COLO829 (cell line): ENCODE data around the gene SEMA5A.

Experiments used
- DNase-seq: peaks from one replicate; pipeline ENCODE4 v3.0.0; 2012; ENCODE audit warnings: low spot score

The SEMA5A gene

DNA sequence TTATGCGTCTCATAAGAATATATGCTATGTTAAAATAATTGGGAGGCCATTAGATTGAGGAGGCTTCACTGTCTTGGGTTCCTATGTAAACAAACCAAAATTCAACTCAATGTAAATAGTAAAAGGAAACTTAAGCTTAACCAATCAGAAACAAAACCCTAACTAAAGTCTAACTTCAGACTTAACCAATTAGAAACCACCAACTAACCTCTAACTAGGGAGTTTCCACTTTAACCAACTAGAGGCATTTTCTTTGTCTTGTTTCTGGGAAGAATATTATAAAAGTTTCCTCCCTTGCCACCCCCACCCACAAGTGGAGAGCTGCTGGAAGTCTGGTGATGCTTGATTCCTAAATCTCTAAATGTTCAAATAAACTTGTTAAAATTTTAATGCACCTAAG lies 214.5 kb downstream of the SEMA5A start:
- DNase-seq: no peak

DNA sequence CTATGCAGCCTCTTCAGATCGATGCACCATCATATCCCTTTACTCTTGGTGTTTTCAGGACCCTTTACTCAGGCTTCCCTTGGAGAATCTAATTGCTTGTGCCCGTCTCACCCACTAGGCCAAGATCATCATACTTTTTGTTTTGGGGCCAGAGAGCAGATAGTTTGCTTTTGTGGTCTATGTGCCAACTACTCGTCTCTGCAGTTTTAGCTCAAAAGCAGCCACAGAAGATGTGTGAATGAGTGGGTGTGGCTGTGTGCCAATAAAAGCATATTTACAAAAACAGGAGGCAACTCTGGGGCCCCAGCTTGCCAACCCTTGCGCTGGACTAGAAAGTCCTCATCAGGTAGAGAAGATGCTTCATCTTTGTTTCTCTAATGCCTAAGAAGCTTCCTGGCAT lies 216.8 kb downstream of the SEMA5A start:
- DNase-seq: no peak

DNA sequence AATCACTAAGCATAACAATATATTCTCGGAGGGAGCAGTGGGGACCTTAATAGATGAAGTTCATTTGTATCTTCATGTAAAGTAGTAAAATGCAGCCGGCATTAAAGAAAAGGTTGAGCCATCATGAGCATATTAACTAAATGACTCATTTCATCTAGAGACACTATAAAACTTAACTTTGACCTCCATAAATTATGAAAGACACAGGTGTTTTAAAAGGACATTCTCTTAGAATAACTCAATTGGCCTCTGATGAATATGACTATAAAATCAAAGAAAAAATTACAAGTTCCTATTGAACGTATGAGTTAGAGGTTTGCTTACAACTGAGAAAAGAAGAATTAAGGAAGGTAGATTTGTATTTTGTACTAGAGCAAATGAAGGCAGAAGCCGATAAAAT lies 220.3 kb downstream of the SEMA5A start:
- DNase-seq: no peak

DNA sequence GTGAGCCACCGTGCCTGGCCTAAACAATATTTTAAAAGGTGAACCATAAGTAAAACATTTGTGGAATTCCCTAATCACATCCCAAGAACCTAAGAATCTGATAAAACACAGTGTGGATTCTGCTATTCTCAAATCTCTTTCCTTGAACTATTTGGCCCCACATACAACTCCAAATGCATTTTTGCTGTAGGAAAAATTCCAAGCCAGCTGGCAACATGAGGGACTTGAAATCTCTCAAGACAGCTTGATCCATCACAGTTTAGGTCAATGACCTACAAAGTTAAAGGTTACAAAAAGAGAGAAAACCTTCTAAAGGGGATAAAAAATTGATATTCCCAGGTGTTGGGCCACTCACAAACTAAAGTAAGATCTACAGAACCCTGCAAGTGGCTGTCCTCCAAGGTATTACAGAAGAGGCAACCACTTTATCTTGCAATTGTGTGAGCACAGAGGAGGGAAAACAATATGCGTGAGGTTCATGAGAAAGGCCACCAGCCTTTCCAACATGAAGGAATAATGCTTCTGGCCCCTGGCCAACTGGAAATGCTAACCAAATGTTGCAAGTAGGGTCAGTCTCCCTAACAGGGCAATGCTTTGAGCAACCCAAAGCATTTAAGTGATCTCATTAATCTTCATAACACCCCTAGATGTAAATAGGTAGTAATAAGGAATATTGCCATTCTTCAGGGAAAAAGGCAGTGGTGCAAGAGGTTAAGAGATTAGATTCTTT lies 221.4 kb downstream of the SEMA5A start:
- DNase-seq: no peak

DNA sequence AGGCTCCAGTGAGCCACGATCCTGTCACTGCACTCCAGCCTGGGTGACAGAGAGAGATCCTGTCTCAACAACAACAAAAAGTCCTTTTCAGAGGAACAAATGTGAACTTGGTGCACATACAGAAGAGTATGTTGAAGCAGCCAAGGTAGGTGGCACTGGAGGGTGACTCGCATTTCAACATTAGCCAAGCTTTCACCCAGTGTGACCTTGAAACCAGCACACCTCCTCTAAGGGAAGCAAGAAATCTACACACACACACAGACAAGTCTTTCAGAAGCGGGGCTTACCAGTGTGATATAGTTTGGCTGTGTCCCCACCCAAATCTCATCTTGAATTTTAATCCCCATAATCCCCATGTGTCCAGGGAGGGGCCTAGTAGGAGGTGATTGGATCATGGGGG lies 225.2 kb downstream of the SEMA5A start:
- DNase-seq: no peak

DNA sequence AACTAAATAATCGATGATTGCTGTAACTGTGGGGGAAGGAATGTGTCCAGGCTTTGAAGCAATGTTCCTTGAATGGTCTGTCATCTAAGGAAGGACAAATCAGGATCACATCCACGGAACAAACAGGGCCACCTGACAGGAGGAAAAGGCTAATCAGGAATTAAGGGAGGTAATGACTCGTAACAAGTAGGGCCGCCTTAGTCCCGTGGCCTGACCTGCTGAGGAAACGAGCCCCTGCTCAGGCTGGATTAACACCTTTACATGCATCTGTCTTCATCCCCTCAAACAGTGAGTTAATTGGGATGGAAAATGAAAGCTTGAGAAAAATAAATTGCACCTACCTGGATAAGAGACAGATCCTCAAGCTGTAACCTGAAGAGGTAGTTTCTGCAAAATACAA lies 227.8 kb downstream of the SEMA5A start:
- no peak for DNase-seq

DNA sequence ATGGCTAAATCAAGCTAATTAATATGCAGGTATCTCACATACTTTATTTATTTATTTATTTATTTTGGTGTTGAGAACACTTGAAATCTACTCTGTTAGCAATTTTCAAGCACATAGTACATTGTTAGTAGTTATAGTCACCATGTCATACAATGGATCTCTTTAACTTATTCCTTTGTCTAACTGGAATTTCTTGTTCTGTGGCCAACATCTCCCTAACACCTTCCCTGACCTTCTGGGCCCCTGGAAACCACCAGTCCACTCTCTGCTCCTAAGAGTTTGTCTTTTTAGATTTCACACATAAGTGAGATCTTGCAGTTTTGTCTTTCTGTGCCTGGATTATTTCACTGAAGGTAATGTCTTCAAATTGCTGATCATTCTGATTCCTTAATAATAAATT lies 229.1 kb downstream of the SEMA5A start:
- no peak for DNase-seq

DNA sequence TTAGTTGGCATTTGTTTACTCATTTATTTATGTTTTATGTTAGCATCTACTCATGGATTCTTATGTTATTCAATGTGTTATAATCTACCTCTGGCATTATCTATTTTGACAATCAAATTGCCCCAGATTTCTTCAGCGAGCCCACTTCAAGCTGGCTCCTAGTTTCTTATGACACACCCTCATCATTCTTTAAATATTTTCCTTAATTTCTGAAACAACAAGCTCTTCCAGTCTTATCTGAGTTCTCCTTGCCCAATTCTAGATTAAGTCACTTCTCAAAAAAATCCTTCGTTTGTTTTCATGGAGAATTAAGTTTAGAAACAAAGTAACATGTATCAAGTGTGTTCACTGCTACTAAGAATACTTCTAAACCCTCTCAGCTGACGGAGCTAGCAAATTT lies 229.8 kb downstream of the SEMA5A start:
- no peak for DNase-seq

DNA sequence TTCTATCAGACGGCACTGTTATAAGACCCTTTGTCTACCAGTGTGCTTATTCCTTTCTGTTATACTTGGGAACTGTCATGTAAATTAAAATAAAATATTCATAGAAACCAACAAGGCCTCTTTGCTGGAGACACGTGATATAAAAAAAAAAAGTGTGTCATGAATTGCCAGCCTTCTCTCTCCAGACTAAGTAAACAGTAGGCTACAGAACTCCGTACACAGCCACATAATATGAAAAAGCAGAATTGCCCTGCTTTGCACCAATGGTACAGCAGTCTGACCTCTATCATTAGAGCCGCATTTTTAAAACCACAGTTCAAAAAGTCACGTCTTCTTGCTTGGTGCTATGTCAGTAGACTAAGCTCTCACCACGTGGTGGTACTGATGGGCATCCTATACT lies 231.3 kb downstream of the SEMA5A start:
- no peak for DNase-seq

DNA sequence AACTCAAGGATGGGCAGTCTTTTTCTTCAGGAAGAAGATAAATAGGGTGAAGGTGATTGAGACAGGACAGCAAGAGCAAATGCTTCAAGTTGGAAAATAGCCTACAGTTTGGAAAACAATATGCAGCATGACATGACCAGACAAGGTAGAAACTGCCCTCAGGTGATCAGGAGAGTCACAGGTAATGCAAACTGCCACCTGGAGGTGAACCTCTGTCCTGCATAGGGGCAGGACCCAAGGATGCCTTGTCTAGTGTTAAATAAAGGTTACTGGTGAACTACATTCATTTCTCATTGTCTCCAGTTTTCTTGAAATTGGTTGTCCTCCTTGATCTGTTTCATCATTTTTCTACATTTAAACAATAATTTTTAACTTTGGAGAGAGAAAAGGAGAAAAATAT lies 232.1 kb downstream of the SEMA5A start:
- DNase-seq: no peak

DNA sequence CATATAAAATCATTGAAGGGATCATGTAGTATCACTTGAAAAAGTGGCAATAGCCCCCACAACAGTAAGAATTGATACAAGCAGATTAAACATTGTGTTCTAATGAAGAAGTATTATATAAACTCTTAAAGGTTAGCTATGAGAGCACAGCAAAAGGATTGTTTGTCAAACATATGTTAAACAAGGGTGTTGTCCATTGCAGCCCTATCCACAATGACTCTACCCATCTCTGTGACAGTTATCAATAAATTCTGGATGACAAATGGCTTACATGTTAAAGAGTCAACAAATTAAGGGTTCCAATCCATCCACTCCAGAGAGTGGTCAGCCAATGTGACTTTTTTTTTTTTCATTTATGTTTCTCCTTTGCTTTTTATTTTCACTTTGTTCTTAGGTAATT lies 238.7 kb downstream of the SEMA5A start:
- no peak for DNase-seq

DNA sequence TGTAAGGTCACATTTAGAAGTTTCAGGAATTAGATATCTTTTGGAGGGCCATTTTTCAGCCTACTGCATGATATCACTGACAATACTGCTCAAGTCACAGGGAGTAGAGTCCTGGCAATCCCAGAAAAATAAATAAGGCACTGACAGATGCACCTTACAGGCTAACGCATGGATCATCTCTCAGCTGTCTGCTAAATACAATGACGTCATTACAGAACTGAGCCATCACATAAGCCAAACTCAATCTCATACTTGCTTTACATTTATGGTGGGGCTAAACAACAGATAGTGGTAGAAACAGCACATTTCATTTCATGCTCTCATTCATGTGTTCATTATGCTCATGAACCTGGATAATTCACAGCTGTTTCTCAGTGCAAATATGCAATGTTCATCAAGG lies 243.7 kb downstream of the SEMA5A start:
- DNase-seq: no peak

DNA sequence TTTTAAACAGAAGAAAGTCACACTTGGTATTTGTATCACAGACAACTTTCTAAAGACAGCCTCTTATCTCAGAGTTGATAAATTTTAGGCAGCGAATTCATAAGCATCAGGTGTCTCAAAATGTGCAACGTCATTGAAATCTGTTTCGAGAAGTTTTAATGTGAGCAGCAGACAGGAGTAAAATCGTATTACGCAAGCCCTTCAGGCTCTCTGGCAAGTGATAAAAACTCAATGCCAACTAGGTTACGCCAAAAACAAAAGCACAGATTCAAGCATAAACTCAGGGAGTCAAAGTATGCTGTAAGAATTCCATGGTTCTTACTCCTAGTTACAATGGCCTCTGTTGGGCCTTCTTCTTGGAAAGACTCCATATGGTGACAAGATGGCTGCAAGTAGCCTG lies 244.7 kb downstream of the SEMA5A start:
- no peak for DNase-seq

DNA sequence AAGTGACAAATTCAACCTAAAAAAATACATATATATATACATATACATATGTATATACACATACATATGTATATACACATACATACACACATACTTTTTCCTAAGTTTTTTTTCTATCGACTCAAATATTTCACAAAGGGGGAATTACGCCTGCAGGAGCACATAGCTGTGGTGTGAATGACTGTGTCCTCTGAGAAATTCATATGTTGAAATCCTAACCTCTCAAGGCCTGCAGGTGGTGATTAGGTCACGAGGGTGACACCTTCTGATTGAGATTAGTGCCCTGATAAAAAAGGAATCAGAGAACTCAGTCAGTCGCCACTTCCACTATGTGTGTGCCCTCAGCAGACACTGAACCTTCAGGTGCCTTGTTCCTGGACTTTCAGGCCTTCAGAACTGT lies 248.7 kb downstream of the SEMA5A start:
- no peak for DNase-seq

DNA sequence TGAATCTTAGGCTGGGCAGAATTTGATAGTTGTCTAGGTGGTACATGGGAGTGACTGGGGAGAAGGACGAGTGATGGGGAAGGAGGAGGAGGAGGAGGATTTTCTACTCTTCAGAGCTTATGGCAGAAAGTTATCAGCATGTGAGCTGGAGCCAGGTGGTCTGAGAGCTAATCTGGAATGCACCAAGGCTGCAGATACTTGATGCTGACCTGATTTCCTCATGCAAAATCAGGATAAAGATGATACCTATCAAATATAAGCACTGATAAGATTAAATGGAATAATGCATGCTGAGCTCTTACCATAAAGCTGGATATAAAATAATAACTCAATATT lies 250.4 kb downstream of the SEMA5A start:
- DNase-seq: no peak

DNA sequence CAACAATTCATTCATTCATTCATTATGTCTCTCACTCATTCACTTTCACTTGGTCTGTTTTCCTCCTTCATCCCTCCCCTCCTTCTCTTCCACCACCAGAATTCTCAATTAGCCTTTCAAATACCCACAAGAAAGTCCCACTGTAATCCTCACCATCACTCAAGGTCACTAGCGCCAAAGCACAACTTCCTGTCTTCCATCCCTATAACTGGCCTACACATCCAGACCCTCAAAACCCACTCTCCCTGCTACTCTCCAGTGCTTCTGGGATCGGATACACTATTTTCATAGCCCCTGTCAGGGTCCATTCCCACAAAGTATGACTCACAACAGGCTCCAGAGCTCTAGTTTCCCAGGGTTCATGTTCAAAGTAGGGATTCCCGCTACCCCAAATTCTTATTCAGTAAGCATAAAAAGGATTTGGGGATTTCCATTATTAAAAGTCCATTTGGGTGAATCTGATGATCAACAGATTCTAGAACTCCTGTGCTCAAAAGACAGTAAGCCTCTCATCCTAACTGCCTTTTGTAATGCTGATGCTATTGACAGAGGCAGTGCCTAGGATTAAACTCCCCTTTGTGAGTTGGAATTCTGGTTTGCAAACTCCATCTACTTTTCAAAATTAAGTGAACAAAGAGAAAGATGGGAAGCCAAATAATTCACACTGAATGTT lies 250.9 kb downstream of the SEMA5A start:
- no peak for DNase-seq

DNA sequence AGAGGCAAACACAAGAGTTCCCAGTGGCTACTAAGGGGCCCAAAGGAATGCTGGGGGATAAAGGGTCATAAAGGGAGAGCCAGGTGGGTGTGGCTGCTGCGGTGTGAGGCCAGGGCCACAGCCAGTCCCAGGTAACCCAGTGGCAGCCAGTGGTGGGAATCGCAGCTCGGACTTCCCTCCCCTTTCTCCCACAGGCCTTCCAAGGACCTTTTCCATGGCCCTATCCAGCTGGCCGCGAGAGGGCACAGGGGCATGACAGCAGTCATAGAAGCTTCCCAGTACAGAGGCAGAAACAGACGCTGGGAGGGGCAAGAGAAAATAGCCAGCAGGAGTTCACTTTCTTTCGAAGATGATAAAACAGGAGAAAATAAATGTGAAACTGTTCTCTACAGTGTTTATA lies 257.6 kb downstream of the SEMA5A start:
- DNase-seq: no peak

DNA sequence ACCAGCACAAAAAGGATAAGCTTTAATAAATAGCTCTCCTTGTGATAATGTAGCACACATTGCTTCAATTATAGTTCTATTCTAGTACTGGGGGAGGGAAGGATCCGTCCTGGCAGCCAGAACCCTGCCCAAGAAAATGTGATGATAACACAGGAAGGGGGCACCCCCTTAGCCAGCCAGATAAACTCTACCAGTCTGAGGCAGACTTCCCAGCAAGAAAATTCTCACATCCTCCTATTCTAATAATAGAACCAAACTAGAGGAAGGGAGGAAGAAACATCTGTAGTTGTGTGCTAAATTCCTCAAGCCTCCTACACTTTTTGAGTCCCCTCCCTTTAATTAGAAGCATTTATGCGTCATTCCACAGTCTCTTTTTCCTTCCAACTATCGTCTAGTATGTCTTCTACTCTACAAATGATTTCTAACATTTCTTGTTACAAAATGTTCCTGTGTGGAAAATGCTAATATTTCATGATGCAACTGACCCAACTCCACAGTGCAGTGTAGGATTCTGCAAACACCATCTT lies 261.0 kb downstream of the SEMA5A start:
- DNase-seq: no peak

DNA sequence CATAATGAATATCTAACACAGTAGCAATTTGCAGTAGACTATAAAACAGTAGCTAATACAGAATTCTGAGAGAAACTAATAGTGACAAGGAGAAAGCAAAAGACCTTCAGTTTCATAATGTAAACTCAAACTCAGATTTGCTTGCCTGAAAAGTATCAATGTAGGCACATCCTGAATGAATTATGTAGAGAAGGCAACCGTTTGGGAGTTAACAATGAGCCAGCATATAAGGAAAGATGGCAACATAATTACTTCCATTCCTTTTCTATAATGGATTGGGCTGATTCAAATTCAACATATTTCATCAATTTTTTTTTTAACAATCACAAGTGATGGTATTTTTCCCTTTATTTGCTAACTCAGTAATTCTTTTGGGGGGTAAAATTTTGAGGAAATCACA lies 261.6 kb downstream of the SEMA5A start:
- no peak for DNase-seq

DNA sequence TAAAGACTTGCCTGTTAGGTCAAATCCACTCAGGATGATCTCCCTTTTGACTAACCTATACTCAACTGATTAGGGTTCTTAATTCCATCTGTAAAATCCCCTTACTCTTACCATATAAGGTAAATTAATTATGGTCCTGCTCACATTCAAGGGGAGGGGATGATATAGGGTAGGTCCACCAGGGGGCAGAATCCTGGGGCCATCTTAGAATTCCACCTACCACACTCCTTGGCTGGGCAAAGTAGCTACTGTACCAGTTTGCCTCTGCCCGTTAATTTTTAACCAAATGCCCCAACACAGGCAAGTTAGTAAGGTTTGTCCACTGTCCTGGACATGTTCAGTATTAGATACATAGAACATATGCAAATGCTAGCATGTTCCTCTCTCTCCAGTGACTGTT lies 262.4 kb downstream of the SEMA5A start:
- DNase-seq: no peak

DNA sequence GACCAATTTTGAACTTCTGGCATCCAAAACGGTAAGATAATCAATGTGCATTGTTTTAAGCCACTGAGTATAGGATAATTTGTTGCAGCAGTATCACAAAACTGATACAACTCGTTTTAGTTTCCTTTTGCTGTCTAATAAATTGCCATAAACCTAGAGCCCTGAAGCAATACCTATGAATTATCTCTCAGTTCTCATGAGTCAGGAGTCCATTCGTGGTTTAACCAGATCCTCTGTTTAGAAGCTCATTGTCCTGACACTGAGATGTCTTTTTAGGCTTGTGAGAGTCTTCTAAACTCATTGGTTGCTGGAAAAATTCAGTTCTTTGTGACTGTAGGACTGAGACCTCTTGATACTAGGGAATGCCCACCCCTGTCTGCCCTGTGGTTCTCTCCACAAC lies 262.9 kb downstream of the SEMA5A start:
- peak; percentile 4 for DNase-seq

DNA sequence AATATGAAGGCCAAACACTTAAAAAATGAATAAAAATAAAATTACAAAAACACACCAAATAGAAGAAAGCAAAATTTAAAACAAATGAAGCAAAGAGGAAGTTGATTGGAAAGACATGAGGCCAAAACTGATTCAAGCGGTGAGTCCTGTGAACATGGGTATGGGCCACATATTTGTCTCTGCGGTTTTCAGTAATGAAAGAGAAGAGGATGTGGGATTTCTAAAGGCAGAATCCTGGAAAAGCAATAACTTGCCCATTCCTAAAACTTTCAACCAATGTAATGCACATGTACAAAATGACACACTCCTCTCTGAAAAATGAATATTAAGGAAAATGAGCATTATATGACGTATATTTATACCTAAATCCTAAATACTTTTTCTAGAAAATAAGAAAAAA lies 263.7 kb downstream of the SEMA5A start:
- no peak for DNase-seq

DNA sequence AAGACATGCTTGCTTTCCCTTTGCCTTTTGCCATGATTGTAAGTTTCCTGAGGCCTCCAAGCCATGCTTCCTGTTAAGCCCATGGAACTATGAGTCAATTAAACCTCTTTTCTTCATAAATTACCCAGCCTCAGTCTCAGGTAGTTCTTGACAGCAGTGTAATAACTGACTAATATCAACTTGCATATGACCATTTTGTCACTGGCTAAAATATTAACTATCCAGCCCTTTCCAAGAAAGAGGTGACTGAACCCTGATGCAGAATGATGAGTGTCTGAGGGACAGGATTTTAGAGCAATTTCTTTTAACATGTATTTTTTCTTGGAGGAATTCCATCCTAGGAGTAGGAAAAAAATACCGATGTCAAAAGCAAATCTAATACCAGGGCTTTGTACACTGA lies 266.1 kb downstream of the SEMA5A start:
- DNase-seq: no peak
